Measurements from ENCODE around the gene SUN2.

Gene SUN2

GRCh38 chr22:38697425-38698089 is 58.2 kb downstream of the SUN2 start:
- no peak for DNase-seq (ENCODE audit: low read depth in 2 of 2)

DNA sequence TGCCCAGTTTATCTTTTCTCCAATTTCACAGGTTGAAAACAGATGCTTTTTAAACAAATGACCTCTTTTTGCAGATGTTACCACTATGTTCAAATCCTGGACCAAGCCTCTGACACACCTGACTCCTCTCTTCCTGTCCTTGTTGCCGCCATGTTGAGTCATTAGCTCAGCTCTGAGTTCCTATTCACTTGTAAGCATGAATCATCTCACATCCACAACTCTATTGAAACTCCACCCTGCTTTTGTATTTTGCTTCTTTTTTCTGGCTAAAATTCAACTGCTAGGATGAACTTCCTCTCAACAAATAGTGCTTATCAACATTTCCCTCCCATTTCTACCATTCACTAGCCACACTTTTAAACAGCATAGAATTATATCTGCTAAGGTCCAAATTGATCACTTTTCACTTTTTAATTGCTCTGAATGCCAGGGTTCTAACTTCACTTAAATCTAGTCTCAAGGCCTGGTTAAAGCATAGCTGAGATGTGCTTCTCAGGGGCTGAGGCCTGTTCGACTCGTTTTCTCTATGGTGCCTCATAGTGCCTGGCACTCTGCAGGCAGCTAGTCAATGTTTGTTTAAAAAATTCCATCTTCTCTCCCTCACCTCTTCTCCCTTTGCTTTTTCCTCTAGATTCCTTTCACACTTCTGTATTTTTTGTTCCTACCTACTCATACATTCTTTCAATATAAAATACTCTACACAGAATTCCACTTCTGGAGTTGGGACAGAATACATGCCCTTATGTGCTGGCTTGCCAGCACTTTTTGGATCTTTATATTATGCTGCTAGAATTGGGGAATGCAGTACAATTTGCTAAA is 59.0 kb downstream of the SUN2 start:
- no peak for DNase-seq (ENCODE audit: low read depth in 2 of 2)

- DNase-seq (ENCODE audit: low read depth in 2 of 2): no peak
Measured at GRCh38 chr22:38694940-38695339, 60.9 kb downstream of the SUN2 start.

GRCh38 chr22:38694049-38694448 is 61.7 kb downstream of the SUN2 start:
- DNase-seq (ENCODE audit: low read depth in 2 of 2): no peak

- no peak for DNase-seq (ENCODE audit: low read depth in 2 of 2)
Measured at GRCh38 chr22:38689651-38690050, 66.1 kb downstream of the SUN2 start.

- DNase-seq (ENCODE audit: low read depth in 2 of 2): no peak
Measured at GRCh38 chr22:38685761-38686160, 70.0 kb downstream of the SUN2 start.

- DNase-seq (ENCODE audit: low read depth in 2 of 2): no peak
Measured at GRCh38 chr22:38684895-38685294, 70.9 kb downstream of the SUN2 start.

Data from stimulated activated CD4-positive, alpha-beta T cell treated with anti-CD3 and anti-CD28 coated beads, Interleukin-4, amount 100 ng/mL, for 48 hours (primary cell).